ENCODE data around the gene IL17B. TPM values are rescaled to one million over a fixed set of nuclear protein-coding genes. Genes with fewer than 3 reads are reported as not detected.

The IL17B gene
- total RNA-seq, 1 experiment from 2014 or later: not detected

DNA sequence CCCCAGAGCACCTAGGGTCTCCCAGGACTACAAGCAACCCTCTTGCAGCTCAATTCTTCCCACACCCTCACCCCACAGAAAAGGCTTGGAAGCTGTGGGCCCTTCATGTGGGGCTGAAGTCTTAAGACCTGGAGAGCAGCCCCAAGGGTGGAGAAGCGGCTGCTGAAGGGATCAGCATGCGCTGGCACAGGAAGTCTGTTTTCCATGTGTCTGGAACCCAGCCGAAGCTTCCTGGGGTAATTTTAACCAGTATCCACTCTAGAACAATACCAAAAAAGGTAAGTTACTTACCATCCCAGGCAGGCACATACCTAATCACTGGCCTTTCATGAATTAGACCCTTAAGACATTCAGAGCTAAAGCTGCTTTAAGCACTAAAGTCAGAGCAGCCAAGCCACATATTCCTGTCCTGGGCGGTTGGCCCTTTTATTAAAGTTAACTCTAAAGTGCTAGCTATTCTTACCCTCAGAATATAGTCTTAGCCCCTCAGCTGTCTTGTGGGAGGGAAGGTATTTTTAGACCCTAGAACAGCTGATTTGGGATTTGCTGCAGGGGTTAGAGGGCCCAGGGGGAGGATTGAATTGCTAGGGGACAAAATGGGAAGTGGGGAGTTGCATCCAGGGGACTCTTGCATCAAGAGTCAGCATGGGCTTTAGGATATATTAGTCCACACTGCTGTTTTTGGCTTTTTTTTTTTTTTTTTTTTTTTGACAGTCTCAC is 6.9 kb downstream of the IL17B start:
- H3K4me1 Mint-ChIP-seq: peaks cover 12% of the 10 kb centered on the region
- no peak for DNase-seq (ENCODE audit: low spot score)
- no peak for ATAC-seq
- TF ChIP-seq JAZF1 (CRISPR knock-in tag; IDR thresholded peaks at IDR 0.05) (no peak), ZNF671 (CRISPR knock-in tag; IDR thresholded peaks at IDR 0.05) (no peak), MXD4 (CRISPR knock-in tag; IDR thresholded peaks at IDR 0.05; ENCODE audit: borderline replicate concordance) (no peak), ZNF317 (CRISPR knock-in tag; IDR thresholded peaks at IDR 0.05; ENCODE audit: borderline replicate concordance, low read depth) (no peak), ZNF396 (CRISPR knock-in tag; IDR thresholded peaks at IDR 0.05; ENCODE audit: borderline replicate concordance) (no peak), SP1 (CRISPR knock-in tag; conservative IDR thresholded peaks at IDR 0.05) (no peak), NFYB (CRISPR knock-in tag; conservative IDR thresholded peaks at IDR 0.05; ENCODE audit: low read depth) (no peak), OVOL2 (CRISPR knock-in tag; IDR thresholded peaks at IDR 0.05; ENCODE audit: borderline replicate concordance) (no peak), SMAD4 (CRISPR knock-in tag; IDR thresholded peaks at IDR 0.05) (no peak)
- TF ChIP-seq, protein P1, sequence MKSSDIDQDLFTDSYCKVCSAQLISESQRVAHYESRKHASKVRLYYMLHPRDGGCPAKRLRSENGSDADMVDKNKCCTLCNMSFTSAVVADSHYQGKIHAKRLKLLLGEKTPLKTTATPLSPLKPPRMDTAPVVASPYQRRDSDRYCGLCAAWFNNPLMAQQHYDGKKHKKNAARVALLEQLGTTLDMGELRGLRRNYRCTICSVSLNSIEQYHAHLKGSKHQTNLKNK (CRISPR knock-in tag; IDR thresholded peaks at IDR 0.05): no peak
- TF ChIP-seq, protein P2, sequence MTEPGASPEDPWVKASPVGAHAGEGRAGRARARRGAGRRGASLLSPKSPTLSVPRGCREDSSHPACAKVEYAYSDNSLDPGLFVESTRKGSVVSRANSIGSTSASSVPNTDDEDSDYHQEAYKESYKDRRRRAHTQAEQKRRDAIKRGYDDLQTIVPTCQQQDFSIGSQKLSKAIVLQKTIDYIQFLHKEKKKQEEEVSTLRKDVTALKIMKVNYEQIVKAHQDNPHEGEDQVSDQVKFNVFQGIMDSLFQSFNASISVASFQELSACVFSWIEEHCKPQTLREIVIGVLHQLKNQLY (CRISPR knock-in tag; IDR thresholded peaks at IDR 0.05): no peak
- TF ChIP-seq, protein P3, sequence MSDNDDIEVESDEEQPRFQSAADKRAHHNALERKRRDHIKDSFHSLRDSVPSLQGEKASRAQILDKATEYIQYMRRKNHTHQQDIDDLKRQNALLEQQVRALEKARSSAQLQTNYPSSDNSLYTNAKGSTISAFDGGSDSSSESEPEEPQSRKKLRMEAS (CRISPR knock-in tag; IDR thresholded peaks at IDR 0.05): no peak
- TF ChIP-seq, protein P4, sequence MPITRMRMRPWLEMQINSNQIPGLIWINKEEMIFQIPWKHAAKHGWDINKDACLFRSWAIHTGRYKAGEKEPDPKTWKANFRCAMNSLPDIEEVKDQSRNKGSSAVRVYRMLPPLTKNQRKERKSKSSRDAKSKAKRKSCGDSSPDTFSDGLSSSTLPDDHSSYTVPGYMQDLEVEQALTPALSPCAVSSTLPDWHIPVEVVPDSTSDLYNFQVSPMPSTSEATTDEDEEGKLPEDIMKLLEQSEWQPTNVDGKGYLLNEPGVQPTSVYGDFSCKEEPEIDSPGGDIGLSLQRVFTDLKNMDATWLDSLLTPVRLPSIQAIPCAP (CRISPR knock-in tag; IDR thresholded peaks at IDR 0.05): no peak
- TF ChIP-seq, protein P5, sequence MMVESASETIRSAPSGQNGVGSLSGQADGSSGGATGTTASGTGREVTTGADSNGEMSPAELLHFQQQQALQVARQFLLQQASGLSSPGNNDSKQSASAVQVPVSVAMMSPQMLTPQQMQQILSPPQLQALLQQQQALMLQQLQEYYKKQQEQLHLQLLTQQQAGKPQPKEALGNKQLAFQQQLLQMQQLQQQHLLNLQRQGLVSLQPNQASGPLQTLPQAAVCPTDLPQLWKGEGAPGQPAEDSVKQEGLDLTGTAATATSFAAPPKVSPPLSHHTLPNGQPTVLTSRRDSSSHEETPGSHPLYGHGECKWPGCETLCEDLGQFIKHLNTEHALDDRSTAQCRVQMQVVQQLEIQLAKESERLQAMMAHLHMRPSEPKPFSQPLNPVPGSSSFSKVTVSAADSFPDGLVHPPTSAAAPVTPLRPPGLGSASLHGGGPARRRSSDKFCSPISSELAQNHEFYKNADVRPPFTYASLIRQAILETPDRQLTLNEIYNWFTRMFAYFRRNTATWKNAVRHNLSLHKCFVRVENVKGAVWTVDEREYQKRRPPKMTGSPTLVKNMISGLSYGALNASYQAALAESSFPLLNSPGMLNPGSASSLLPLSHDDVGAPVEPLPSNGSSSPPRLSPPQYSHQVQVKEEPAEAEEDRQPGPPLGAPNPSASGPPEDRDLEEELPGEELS (CRISPR knock-in tag; IDR thresholded peaks at IDR 0.05): no peak
- TF ChIP-seq, protein P6, sequence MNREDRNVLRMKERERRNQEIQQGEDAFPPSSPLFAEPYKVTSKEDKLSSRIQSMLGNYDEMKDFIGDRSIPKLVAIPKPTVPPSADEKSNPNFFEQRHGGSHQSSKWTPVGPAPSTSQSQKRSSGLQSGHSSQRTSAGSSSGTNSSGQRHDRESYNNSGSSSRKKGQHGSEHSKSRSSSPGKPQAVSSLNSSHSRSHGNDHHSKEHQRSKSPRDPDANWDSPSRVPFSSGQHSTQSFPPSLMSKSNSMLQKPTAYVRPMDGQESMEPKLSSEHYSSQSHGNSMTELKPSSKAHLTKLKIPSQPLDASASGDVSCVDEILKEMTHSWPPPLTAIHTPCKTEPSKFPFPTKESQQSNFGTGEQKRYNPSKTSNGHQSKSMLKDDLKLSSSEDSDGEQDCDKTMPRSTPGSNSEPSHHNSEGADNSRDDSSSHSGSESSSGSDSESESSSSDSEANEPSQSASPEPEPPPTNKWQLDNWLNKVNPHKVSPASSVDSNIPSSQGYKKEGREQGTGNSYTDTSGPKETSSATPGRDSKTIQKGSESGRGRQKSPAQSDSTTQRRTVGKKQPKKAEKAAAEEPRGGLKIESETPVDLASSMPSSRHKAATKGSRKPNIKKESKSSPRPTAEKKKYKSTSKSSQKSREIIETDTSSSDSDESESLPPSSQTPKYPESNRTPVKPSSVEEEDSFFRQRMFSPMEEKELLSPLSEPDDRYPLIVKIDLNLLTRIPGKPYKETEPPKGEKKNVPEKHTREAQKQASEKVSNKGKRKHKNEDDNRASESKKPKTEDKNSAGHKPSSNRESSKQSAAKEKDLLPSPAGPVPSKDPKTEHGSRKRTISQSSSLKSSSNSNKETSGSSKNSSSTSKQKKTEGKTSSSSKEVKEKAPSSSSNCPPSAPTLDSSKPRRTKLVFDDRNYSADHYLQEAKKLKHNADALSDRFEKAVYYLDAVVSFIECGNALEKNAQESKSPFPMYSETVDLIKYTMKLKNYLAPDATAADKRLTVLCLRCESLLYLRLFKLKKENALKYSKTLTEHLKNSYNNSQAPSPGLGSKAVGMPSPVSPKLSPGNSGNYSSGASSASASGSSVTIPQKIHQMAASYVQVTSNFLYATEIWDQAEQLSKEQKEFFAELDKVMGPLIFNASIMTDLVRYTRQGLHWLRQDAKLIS (CRISPR knock-in tag; IDR thresholded peaks at IDR 0.05; ENCODE audit: borderline replicate concordance): no peak
- no peaks in the 10 kb centered on the region; the same call in 1 of the 2 replicates for H3K36me3 Mint-ChIP-seq
- H3K27me3 Mint-ChIP-seq (ENCODE audit: low read depth): no peaks in the 10 kb centered on the region
- ChIA-PET CTCF (interaction anchor here (0.6 to 8.6 kb wide), 33 partner anchors 10 to 588 kb away, joined by 3 to 146 read pairs (median 5); partner anchors contain the start of genes PCYOX1L and SLC26A2), POLR2A (interaction anchor here (0.5 kb wide), 1 partner anchor 119 kb away, joined by 4 read pairs; no protein-coding TSS in a partner anchor)
- H3K4me3 Mint-ChIP-seq: no peak overlapping the region
- no peak overlapping the region for H3K27ac Mint-ChIP-seq
- 0 out of 2 replicates have a peak, but pooled peaks cover under 1% of the 10 kb centered on the region for H3K9me3 Mint-ChIP-seq
